Suprapubic skin (tissue), 4 donors: ENCODE results near the gene ARHGEF1.

Experiments
- POLR2A ChIP-seq, 2 donors: fragments of 450-650 bp; IDR thresholded peaks; one replicate each; pipeline ENCODE4 v1.6.1; 2017; ENCODE audit warnings: antibody characterized with exemption in 2 of 2, mild to moderate bottlenecking in 2 of 2, moderate library complexity in 2 of 2
- POLR2AphosphoS5 ChIP-seq, 3 donors: sonication (generic); formaldehyde crosslinking; IDR thresholded peaks; one replicate each; pipeline ENCODE4 v1.6.1; 2017; ENCODE audit warnings: antibody characterized with exemption in 3 of 3
- TF ChIP-seq, protein P1 (sequence below), 2 donors: fragments of 200-600 bp in 1 of 2; fragments of 450-650 bp in 1 of 2; sonication (generic) in 1 of 2; IDR thresholded peaks; one replicate each; pipeline ENCODE4 v1.5.1; 2016 to 2019; ENCODE audit warnings: antibody characterized with exemption in 2 of 2, mild to moderate bottlenecking in 1 of 2, moderate library complexity in 1 of 2

- TF ChIP-seq, protein P1, sequence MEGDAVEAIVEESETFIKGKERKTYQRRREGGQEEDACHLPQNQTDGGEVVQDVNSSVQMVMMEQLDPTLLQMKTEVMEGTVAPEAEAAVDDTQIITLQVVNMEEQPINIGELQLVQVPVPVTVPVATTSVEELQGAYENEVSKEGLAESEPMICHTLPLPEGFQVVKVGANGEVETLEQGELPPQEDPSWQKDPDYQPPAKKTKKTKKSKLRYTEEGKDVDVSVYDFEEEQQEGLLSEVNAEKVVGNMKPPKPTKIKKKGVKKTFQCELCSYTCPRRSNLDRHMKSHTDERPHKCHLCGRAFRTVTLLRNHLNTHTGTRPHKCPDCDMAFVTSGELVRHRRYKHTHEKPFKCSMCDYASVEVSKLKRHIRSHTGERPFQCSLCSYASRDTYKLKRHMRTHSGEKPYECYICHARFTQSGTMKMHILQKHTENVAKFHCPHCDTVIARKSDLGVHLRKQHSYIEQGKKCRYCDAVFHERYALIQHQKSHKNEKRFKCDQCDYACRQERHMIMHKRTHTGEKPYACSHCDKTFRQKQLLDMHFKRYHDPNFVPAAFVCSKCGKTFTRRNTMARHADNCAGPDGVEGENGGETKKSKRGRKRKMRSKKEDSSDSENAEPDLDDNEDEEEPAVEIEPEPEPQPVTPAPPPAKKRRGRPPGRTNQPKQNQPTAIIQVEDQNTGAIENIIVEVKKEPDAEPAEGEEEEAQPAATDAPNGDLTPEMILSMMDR (IDR thresholded peaks at IDR 0.05) = peak; percentile 45 to 79
- TF ChIP-seq POLR2A (IDR thresholded peaks at IDR 0.05) = no peak
- TF ChIP-seq POLR2AphosphoS5 (IDR thresholded peaks at IDR 0.05) = no peak
Observed at GRCh38 chr19:41934849-41935374, 51.9 kb downstream of the ARHGEF1 start.
